ENCODE measurements around the gene TACR1. TPM values are rescaled to one million over a fixed set of nuclear protein-coding genes. Genes with fewer than 3 reads are reported as not detected.

The TACR1 gene
- total RNA-seq, 2 donors from 2014 or later: 2.7 to 4.2 TPM

GRCh38 chr2:75010571-75010970, 188.7 kb downstream of the TACR1 start:
- Histone ChIP-seq H3K36me3 (no peaks in the 10 kb centered on the region), H3K9me3 (no peaks in the 10 kb centered on the region), H3K4me1 (replicated peaks) (no peaks in the 10 kb centered on the region), H3K27ac (no peak overlapping the region), H3K27me3 (replicated peaks; ENCODE audit: insufficient read depth) (no peaks in the 10 kb centered on the region), H3K4me3 (no peak overlapping the region)
- TF ChIP-seq POLR2A (IDR thresholded peaks at IDR 0.05) (no peak), CTCF (IDR thresholded peaks at IDR 0.05) (no peak)
- DNase-seq (ENCODE audit: low spot score): no peak
- intact Hi-C loops (cut with DNase I): no loop called here
- WGBS: 50% methylated on average over 1 of the region's 1 CpG

GRCh38 chr2:75007819-75008218, 191.5 kb downstream of the TACR1 start:
- Histone ChIP-seq H3K4me1 (replicated peaks) (no peaks in the 10 kb centered on the region), H3K27me3 (replicated peaks; ENCODE audit: insufficient read depth) (no peaks in the 10 kb centered on the region), H3K4me3 (no peak overlapping the region), H3K36me3 (no peaks in the 10 kb centered on the region), H3K9me3 (no peaks in the 10 kb centered on the region), H3K27ac (no peak overlapping the region)
- TF ChIP-seq CTCF (IDR thresholded peaks at IDR 0.05) (no peak), POLR2A (IDR thresholded peaks at IDR 0.05) (no peak), POLR2AphosphoS5 (IDR thresholded peaks at IDR 0.05) (no peak)
- no peak for DNase-seq (ENCODE audit: low spot score)
- 86% methylated on average over 4 of the region's 4 CpGs for WGBS
- intact Hi-C loops (cut with DNase I): no loop called here

- no peak for TF ChIP-seq POLR2AphosphoS5 (IDR thresholded peaks at IDR 0.05)
- no peak for TF ChIP-seq CTCF (IDR thresholded peaks at IDR 0.05)
- no peak for TF ChIP-seq POLR2A (IDR thresholded peaks at IDR 0.05)
- Histone ChIP-seq H3K9me3 (no peaks in the 10 kb centered on the region), H3K27me3 (replicated peaks; ENCODE audit: insufficient read depth) (no peaks in the 10 kb centered on the region), H3K36me3 (no peaks in the 10 kb centered on the region), H3K27ac (no peak overlapping the region), H3K4me1 (replicated peaks) (no peaks in the 10 kb centered on the region), H3K4me3 (no peak overlapping the region)
- intact Hi-C loops (cut with DNase I): no loop called here
- DNase-seq (ENCODE audit: low spot score): no peak
- WGBS: 95% methylated on average over 4 of the region's 4 CpGs
These were observed 192.3 kb downstream of the TACR1 start for GRCh38 chr2:75007061-75007460.

- H3K27me3 ChIP-seq (replicated peaks; ENCODE audit: insufficient read depth): no peaks in the 10 kb centered on the region
- H3K9me3 ChIP-seq: no peaks in the 10 kb centered on the region
- H3K4me1 ChIP-seq (replicated peaks): no peaks in the 10 kb centered on the region
- TF ChIP-seq CTCF (IDR thresholded peaks at IDR 0.05) (no peak), POLR2A (IDR thresholded peaks at IDR 0.05) (no peak), POLR2AphosphoS5 (IDR thresholded peaks at IDR 0.05) (no peak)
- DNase-seq (ENCODE audit: low spot score): no peak
- H3K36me3 ChIP-seq: no peaks in the 10 kb centered on the region
- no peak overlapping the region for H3K4me3 ChIP-seq
- intact Hi-C loops (cut with DNase I): no loop called here
- H3K27ac ChIP-seq: no peak overlapping the region
These were observed 193.3 kb downstream of the TACR1 start for GRCh38 chr2:75006041-75006440.

GRCh38 chr2:75003773-75004172, 195.5 kb downstream of the TACR1 start:
- no peaks in the 10 kb centered on the region for H3K9me3 ChIP-seq
- 78% methylated on average over 2 of the region's 2 CpGs for WGBS
- DNase-seq (ENCODE audit: low spot score): no peak
- TF ChIP-seq CTCF (IDR thresholded peaks at IDR 0.05) (no peak), POLR2AphosphoS5 (IDR thresholded peaks at IDR 0.05) (no peak), POLR2A (IDR thresholded peaks at IDR 0.05) (no peak)
- no peaks in the 10 kb centered on the region for H3K27me3 ChIP-seq (replicated peaks; ENCODE audit: insufficient read depth)
- intact Hi-C loops (cut with DNase I): no loop called here
- no peak overlapping the region for H3K27ac ChIP-seq
- H3K4me1 ChIP-seq (replicated peaks): no peaks in the 10 kb centered on the region
- H3K4me3 ChIP-seq: no peak overlapping the region
- H3K36me3 ChIP-seq: no peaks in the 10 kb centered on the region
